ENCODE measurements around the gene FBXL16.

GRCh38 chr16:725041-725376, 19.4 kb upstream of the FBXL16 start:
- TF ChIP-seq, protein P1, sequence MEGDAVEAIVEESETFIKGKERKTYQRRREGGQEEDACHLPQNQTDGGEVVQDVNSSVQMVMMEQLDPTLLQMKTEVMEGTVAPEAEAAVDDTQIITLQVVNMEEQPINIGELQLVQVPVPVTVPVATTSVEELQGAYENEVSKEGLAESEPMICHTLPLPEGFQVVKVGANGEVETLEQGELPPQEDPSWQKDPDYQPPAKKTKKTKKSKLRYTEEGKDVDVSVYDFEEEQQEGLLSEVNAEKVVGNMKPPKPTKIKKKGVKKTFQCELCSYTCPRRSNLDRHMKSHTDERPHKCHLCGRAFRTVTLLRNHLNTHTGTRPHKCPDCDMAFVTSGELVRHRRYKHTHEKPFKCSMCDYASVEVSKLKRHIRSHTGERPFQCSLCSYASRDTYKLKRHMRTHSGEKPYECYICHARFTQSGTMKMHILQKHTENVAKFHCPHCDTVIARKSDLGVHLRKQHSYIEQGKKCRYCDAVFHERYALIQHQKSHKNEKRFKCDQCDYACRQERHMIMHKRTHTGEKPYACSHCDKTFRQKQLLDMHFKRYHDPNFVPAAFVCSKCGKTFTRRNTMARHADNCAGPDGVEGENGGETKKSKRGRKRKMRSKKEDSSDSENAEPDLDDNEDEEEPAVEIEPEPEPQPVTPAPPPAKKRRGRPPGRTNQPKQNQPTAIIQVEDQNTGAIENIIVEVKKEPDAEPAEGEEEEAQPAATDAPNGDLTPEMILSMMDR (IDR thresholded peaks at IDR 0.05) = no peak
- no peak for TF ChIP-seq EP300 (IDR thresholded peaks at IDR 0.05; ENCODE audit: borderline replicate concordance in 1 of 2, low read depth in 1 of 2, low read length in 1 of 2)
- no peak for TF ChIP-seq USF2 (IDR thresholded peaks at IDR 0.05; ENCODE audit: borderline replicate concordance, low read depth, low read length)
- TF ChIP-seq ELF1 (IDR thresholded peaks at IDR 0.05) = no peak
- no peak for TF ChIP-seq TAF1 (IDR thresholded peaks at IDR 0.05; ENCODE audit: borderline replicate concordance, low read depth, low read length)
- no peak for TF ChIP-seq USF1 (IDR thresholded peaks at IDR 0.05; ENCODE audit: borderline replicate concordance, low read depth)
- TF ChIP-seq TCF12 (IDR thresholded peaks at IDR 0.05) = no peak
- TF ChIP-seq, protein P2, sequence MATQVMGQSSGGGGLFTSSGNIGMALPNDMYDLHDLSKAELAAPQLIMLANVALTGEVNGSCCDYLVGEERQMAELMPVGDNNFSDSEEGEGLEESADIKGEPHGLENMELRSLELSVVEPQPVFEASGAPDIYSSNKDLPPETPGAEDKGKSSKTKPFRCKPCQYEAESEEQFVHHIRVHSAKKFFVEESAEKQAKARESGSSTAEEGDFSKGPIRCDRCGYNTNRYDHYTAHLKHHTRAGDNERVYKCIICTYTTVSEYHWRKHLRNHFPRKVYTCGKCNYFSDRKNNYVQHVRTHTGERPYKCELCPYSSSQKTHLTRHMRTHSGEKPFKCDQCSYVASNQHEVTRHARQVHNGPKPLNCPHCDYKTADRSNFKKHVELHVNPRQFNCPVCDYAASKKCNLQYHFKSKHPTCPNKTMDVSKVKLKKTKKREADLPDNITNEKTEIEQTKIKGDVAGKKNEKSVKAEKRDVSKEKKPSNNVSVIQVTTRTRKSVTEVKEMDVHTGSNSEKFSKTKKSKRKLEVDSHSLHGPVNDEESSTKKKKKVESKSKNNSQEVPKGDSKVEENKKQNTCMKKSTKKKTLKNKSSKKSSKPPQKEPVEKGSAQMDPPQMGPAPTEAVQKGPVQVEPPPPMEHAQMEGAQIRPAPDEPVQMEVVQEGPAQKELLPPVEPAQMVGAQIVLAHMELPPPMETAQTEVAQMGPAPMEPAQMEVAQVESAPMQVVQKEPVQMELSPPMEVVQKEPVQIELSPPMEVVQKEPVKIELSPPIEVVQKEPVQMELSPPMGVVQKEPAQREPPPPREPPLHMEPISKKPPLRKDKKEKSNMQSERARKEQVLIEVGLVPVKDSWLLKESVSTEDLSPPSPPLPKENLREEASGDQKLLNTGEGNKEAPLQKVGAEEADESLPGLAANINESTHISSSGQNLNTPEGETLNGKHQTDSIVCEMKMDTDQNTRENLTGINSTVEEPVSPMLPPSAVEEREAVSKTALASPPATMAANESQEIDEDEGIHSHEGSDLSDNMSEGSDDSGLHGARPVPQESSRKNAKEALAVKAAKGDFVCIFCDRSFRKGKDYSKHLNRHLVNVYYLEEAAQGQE (IDR thresholded peaks at IDR 0.05; ENCODE audit: low read depth, low read length) = no peak
- TF ChIP-seq RAD21 (IDR thresholded peaks at IDR 0.05; ENCODE audit: low read length) = no peak
